GM12874 (cell line): ENCODE measurements around the gene VSIR.

Experiments
- TF ChIP-seq, protein P1 (sequence below): IDR thresholded peaks from 2 replicates; pipeline ENCODE4 v1.5.1; 2011; ENCODE audit warnings: low read depth, mild to moderate bottlenecking, control low read depth, low read length, moderate library complexity; ENCODE audit not compliant: insufficient read depth

VSIR gene

DNA sequence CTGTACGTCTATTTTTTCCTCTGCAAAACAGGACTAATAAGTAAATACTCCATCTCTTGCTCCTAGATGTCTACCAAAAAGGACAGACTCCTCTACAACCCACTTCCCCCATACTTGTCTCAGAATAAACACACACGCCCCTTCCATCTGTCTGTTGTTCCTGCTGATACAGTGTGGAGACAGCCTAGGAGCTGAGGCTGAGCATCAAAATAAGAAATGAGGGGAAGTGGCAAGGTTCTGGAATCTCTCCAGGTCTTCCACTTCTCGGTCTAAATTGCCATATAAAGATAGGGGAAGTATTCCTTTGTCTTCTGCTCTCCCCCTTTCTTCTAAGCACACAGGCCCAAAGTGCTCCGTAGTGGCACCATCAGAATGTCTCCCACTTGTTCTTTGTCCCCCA, 30.8 kb upstream of the VSIR start:
- TF ChIP-seq, protein P1, sequence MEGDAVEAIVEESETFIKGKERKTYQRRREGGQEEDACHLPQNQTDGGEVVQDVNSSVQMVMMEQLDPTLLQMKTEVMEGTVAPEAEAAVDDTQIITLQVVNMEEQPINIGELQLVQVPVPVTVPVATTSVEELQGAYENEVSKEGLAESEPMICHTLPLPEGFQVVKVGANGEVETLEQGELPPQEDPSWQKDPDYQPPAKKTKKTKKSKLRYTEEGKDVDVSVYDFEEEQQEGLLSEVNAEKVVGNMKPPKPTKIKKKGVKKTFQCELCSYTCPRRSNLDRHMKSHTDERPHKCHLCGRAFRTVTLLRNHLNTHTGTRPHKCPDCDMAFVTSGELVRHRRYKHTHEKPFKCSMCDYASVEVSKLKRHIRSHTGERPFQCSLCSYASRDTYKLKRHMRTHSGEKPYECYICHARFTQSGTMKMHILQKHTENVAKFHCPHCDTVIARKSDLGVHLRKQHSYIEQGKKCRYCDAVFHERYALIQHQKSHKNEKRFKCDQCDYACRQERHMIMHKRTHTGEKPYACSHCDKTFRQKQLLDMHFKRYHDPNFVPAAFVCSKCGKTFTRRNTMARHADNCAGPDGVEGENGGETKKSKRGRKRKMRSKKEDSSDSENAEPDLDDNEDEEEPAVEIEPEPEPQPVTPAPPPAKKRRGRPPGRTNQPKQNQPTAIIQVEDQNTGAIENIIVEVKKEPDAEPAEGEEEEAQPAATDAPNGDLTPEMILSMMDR, result no peak

GRCh38 chr10:71802715-71803488, 29.6 kb upstream of the VSIR start:
- TF ChIP-seq, protein P1, result no peak

DNA sequence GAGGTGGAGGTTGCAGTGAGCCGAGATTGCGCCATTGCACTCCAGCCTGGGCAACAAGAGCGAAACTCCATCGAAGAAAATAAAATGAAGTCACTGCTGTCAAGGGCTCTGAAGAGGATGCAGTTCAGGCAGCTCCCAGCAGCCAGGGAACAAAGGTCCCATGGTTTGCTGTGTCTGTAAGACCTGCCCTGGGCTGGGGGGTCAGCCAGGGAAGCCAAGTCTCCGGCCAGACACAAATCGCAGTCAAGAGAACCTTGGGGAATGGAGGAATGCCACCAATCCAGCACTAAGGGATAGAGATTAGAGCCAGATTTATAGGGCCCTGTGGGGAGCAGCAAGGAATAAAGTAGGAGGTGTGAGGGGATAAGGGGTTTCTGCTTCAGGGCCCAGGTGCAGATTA, 28.9 kb upstream of the VSIR start:
- TF ChIP-seq, protein P1, result no peak

DNA sequence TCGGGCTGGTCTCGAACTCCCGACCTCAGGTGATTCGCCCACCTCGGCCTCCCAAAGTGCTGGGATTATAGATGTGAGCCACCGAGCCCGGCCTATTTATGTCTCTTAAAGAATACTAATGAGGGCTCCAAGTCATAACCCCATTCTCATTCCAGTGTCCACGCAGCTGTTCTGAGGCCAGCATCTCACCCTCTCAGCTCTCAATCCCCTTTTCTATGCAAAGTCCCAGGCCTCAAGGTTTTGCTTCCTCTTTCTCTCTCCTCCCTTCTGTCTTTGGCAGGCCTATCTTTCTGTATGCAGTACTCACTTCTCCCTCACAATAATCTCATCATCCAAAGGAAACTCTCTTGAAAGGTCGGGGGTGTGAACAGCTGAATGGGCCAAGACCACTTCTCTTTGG, 28.0 kb upstream of the VSIR start:
- TF ChIP-seq, protein P1, result no peak

DNA sequence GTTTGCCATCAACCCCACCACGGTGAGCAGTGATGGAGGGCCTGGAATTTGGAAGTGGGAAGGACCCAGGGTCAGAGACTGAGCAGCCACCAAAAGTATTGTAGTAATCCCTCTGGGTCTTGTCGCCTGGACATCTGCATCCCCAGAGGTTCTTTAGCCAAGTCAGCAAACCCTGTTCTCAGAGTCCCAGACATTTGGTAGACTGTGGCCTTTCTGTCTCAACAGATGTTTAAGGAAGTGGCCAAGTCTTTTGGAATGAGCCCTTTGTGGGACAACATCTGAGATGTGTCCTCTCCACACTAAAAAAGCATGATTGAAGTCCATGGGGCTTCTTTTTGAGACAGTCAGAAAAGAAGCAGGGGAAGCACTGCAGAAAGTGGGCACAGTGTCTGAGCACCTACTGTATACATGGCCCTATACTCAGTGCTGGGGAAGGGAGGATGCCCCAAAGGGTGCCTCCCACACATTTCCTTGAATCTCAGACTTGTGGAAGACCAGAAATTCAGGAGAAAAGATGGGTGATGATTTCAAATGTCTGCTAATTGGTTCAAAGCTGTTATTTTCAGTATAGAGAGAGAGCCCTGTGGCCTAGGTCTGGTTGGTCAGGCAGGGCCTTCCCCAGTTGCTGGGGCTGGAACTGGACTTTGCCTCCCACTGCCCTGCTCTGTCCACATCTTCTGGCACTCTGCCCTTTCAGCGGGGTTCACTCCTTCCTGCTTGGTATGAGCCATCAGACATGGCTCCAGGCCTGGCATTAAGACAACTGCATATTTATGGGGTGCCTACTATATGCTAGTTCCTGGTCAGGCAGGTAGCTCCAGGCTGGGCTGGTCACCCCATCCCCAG, 26.5 kb upstream of the VSIR start:
- TF ChIP-seq, protein P1, result no peak

DNA sequence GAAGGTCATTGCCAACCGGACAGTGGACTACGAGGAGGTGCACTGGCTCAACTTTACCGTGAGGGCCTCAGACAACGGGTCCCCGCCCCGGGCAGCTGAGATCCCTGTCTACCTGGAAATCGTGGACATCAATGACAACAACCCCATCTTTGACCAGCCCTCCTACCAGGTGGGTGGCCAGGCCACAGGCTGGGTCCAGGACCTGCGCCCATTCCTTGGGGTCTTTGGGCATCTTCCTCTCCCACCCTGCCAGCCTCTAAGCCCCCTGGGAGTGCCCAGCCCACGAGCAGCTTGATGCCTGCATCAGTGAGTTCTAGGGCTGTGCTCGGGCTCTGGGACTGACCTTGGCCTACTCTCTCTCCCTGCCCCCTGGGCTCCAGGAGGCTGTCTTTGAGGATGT, 25.8 kb upstream of the VSIR start:
- TF ChIP-seq, protein P1, result no peak

- TF ChIP-seq, protein P1, result no peak
Observed at GRCh38 chr10:71798308-71798624, 24.9 kb upstream of the VSIR start.
